HG03045 (cell line): ENCODE results near the gene RASD1.

ENCODE experiments used
- ATAC-seq: cut with Tn5 transposase; IDR thresholded peaks from one replicate; pipeline ENCODE4 v1.9.1; 2021; ENCODE audit warnings: mild to moderate bottlenecking, moderate library complexity; ENCODE audit not compliant: unreplicated experiment

RASD1 gene

DNA sequence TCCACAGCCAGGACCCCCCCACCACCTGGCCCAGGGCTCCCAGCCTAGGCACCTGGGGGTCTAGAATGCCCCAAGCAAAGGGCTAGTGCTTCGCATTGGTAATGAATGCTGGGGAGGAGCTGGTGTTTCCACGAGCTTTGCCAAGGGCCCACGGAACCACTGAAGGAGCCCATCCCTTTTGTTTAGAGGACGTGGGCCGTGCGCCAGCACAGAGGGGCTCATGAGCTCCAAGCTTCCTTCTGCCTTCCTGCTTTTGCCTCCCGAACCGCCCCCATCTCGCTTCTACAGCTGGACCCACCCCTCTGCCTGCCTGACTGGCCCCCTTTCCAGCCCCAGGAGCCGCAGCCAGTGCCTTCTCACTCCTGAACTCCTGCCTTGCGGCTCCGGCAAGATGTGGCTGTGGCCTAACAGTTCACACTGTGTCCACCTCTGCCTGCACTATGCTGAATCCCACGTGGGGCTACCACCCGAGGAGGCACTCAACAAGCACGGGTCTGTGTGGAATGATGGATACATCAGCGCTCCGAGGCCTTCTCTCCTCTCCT lies 31.8 kb upstream of the RASD1 start:
- no peak for ATAC-seq

DNA sequence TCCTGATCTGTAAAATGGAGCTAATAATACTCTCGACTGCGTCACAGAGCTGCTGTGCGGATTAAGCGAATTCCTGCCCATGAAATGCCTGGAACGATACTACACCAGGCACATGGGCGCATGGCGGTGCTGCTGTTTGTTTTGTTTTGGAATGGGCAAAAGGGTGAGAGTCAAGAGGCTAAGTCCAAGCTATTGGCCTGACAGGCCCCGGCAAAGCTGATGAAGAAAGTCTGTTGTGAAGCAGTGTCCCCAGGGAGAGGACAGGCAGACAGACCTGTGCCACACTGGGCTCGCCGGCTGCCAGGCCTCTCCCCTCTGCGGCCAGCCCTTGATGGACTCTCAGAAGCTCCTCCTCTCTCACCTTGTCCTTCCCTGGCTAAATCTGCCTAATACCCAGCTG lies 31.3 kb upstream of the RASD1 start:
- no peak for ATAC-seq

DNA sequence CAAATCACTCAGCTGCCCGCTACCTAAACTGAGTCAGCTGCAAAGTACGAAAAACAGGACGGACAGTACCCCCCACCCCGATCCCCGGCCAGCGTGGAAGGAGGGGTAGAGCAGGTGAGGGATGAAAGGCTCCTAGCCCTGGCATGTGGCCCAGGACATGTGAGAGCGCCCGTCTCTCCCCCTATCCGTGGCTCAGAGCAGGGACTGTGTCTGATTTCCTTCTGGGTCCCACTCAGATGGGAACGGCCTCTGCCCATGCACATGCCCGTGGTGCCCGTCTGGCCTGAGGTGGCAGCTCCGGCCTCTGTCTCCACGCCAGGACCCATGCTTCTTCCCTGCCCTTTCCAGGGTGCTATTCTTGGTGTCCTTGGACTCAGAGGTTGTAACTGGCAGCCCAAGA lies 30.2 kb upstream of the RASD1 start:
- ATAC-seq = no peak

DNA sequence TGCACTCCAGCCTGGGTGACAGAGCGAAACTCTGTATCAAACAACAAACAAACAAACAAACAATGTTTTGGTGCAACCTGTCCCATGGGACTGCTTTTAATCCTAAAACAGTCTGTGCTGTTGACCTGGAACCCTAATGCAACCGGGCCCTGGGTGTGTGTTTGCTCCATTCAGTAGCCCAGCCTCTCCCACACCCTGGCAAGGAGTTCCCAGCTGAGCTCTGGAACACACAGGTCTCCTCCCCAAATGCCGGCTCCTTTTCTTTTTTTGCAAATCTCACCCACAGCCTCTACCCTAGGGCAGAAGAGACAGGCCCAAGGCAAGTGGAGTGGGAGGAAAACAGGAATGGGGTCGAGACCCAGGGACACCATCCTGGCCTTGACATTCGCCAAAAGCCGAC lies 29.8 kb upstream of the RASD1 start:
- ATAC-seq = no peak

DNA sequence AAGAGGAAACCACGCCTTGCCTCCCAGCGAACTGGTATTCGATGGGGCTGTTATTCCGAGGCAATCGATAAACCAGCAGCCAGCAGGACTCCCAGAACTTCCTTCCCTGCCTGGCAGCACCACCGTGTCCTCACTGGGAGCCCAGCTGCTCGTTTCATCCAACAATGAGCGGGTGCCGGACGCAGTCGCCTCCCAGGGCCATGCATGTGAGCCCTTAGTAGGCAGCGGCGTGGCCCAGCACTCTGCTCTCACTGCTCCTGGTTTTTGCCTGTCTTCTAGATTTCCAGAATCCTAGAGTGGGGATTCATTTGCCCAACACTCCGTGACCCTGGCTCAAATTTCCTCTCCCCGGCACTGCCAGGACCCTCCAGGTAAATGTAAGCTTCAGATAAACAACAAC lies 29.1 kb upstream of the RASD1 start:
- no peak for ATAC-seq

DNA sequence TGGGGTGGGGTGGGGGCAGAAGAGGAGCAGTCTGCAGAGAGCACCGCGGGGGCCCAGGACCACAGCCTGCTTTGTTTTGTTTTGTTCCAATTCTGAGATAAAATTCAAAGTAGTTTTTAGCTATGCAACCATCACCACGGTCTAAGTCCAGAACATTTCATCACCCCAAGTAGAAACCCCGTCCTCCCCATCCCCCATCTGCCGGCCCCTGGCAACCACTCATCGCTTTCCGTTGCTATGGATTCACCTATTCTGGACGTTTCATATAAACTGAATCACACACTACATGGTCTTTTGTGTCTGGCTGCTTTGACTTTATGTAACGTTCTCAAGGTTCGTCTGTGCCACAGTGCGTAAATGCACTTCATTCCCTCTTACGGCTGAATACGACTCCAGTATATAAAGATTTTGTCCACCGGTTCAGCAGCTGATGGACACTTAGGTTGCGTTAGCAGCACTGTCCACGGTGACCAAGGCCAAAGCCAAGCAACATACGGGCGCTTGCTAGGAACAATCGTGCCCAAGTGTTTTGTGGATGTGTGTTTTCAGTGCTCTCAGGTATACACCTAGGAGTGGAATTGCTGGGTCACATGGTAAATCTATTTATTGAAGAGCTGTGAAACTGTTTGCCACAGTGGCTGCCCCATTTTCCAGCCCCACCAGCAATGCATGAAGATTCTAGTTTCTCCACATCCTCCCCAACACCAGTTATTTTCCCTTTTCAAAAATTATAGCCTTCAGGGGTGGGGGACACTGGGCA lies 27.7 kb upstream of the RASD1 start:
- no peak for ATAC-seq

DNA sequence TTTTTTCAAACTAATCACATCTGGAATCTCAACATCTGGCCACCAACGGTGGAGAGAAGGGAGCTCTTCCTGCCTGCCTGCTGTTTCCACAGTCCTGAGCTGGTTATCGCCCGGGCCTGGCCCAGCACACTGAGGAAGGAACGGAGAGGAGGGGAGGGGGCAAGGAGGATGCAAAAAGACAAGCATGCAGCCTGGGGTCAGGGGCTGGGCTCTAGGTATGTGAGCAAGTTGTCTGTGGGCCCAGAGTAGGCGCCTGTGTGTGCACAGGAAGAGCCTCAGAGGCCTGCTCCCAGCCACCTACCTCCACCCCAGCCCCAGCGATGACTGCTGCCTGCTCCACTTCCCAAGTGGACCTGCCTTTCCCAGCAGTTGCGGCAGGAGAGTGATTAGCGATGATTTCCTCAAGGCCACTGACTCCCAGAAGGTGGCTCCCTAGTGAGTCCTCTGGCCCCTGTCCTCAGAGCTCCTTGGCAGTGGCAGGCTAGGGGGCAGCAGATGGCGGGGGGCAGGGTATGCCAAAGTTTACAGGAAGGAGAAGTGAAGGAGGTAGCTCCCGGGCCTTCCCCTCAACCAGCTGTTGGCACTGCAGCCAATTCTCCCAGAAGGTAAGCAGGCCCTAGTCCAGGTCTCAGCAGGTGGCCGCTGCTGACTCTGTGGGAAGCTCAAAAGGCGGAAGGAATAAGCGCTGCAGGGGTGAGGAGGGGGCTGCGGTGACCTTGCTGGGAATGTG lies 27.0 kb upstream of the RASD1 start:
- no peak for ATAC-seq

DNA sequence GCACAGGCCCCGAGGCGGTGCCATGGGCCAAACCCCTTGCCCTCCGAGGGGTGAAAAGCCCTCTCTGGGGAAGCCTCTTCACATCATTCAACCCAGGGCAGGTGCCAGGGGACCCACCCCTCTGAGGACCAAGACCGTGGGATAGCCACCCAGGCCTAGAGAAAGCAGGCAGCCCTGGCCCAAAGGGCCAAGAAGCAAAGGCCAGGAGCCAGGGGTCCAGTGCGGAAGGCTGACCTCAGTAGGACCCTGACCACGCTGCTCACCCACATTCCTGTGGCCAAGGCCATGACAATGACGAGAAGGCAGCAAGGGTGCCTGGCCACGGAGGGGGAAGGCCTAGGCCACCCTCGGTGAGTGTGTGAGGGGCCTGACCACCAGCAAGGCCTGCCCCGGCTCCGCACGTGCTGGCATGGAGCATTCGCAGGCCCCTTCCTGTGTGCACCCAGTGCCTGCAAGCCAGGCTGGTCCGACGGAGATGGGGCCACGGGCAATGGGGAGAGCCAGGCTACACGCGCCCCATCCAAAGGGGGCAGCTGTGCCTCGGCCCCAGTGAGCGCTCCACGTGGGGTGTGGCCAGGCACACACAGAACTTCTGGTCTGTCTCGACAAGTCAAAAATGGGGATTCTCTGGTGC lies 24.5 kb upstream of the RASD1 start:
- ATAC-seq = no peak

DNA sequence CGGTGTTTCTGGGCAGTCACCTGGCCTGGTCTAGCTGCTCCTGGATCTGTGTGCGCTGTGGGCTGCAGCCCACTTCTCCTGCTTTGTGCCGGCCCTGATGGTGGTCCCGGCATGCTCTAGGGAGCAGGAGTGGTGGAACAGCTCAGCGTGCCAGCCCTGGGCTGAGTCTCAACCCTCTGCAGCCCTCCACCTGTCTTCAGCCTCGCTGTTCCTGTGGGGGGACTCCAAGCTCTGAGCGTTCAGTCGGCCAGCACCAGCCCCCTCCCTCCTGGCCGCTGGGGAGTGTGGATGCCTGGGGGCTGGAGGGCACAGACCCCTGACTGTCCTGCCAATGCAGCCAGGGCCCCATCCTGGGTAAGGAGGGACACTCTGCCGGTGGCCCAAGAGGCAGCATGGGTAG lies 23.7 kb upstream of the RASD1 start:
- no peak for ATAC-seq

DNA sequence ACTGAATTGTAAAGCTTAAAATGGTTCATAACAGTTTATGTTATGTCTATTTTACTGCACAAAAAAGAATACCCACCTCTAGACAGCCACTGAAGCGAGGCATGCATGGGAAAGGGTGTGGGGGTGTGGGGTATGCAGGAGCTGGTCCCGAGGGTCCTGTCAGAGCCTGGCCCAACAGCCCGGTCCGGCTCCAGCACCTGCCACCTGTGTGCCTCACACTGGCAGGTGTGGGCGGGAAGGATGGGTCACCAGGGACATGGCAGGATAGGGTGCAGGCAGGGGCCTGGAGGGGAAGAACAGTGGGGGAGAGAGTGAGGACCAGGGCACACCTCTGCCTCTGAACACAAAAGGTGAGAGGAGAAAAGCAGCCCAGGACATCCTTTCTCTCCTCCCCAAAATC lies 22.8 kb upstream of the RASD1 start:
- ATAC-seq = no peak

DNA sequence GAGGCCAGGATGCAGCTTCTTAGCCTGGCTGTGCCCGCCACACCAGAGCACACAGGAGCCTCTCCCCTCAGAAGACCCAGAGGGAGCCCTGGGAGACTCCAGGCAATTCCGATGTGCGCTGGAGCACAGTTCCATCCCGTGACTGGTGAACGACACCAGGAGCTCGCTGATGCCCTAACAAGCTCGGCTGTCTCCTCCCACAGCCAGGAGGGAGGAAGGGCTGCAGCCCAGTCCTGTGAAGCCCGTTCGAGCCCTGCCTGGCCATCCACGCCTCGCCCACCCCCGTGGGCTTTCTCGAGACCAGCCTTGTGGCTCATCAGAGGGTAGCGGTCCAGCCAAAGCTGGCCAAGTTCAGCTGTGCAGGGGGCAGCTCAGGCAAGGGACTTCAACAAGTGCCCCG lies 21.8 kb upstream of the RASD1 start:
- no peak for ATAC-seq

DNA sequence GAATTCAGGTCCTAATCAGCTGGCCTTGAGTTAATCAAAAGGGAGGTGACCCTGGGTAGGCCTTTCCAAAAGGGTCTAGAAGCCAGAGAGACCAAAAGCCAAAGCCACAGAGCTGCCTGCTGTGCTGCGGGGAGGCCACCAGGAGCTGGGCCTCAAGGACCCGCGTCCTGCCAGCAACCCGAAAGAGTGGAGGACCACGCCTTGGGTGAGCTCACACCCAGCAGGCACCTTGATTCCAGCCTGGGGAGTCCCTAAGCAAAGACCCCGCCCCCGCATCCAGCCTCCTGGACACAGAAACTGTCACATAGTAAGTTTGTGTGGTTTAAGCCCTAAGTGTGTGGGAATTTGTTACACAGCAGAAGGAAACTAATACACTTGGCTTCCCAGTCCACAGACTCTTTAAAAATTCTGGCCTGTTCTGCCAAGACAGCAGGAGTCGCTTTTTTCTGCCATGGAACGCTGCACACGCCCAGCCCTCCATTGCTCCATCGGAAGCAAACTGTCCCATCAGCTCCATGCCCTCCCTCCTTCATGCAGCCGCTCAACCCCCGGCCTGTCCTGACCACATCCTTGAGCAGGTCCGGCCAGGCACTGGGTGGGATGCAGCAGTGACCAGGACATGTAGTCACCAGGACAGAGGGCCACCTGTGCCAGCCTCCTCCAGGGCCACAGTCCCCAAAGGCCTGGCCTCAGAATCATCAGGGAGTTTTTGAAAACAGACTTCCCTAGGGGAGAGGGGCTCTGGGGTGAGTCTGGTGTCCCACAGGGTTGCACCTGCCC lies 20.9 kb upstream of the RASD1 start:
- no peak for ATAC-seq

DNA sequence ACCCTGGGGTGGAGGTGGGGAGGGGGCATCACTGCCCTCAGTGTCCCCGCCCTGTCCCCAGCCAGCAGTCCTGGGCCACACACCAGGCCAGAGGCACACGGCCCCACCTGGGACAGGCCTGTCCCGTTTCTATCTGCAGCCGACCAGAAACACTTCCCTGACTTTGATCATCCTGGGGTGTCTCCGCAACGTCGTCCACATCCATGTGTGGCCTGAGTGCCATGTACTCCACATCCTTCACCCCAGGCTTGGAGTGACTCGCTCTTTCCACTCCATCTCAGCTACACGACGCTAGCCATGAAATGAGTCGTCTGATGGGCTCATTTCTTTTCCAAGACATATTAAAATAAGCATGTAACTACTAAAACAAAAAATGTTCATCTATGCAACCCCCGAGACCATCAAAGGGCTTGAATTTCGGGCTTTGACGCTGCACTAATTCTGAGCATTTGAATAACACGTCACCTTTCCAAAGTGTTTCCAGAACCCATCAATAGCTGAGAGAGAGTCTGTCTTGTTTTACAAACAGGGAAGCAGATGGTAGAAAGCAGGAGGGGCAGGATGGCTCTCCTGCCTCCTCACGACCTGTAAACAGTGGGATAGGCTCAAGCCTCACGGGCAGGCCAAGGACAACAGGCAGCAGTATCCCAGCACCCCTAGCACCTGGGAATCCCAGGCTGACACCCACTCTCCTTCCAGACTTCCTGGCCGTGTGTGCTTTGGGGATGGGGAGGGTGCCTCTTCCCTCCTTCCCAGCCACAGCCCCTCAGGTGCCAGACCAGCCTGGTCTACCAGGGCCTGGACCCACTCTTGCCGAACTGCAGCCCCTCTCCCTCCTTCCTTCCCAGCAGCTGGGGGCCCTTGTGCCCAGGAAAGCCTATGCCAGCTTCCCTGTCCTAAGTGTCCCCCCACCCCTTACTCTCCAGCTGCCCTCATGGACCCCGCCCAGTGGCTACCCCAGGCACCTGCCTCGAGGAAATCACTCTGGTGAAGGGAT lies 20.0 kb upstream of the RASD1 start:
- no peak for ATAC-seq

DNA sequence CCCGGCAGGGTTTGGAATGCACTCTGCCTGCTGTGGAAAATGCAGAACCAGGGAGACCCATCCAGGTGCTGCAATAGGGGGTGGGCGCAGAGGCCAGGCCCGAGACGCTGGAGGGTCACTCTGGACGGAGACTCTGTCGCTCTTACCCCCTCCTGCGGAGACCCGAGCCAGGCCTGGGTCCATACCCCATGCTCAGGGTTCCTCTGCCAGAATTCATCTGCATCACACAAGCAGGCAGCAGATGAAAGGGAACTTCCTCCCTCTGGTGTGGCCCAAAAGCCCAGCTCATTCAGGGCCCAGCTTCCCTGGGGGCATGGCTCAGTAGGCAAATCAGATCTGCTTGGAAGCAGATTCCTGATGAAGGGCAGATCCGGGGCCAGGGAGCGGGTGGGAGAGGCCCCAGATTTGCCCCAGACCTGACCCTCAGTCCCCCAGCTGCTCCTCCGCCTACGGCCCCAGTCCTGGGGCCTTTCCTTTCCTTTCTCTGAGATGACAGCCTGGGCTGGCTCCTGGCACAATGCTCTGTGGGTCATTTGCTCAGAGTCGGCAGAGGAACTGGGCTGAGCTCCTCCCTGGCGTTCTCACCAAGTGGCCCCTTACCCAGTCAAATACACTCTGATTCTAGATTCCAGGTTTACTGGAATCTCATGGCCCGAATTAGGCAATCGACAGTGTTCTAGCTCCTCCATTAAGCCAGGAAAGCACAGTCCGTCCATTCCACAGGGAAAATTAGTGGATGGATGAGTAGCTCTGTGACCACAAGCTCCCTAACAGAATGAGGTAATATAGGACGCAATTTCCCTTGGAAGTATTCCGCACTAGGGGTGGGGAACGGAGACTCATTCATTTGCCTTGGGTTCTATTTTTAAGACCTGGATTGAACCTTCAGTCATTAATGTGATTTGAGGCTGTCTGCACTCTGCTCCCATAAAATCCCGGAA lies 19.1 kb upstream of the RASD1 start:
- ATAC-seq = no peak

DNA sequence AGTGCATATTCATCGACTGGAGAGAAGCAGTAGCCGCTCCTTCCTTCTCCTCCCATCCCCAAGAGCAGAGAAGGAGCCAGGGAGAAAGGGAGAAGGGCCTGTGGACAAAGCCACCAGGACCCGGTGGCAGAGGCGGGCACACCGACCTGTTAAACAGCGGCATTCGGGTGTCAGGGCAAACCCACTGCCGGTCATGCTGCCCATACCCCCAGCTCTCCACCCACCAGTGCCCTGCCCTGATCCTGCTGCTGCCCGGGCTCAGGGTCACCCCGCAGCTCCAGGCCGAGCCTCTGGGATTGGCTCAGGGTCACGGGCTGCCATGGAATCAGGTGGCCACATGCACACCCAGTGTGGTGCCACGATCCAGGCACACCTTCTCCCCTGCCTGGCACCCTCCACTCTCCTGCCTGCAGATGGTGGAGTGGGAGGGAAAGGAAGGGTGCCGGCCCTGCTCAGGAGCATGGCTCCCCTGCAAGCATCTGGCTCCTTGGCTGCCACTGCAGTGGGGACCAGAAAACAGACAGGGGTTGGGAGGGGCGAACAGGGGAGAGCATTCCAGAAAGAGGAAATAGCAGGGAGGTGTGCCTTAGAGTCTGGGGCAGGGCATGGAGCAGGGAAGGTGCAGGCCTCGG lies 18.3 kb upstream of the RASD1 start:
- ATAC-seq = no peak

DNA sequence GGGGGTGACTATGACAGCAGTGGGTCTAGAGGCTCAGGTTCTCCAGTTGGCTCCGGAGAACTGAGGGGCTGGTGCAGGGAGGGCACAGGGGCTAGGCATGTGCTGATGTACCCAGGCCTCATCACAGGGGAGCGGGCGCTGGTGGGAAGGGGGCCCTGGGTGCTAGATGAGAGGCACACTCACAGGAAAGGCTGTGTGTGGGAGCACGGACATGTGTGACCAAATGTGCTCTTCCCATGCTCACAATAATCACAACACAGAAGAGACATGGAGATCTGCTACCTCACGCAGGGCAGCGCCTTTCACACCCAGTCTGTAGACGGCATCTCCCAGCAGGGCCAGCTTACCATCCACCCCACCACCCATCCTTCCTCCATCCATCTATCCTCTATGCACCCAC lies 17.4 kb upstream of the RASD1 start:
- ATAC-seq = no peak

DNA sequence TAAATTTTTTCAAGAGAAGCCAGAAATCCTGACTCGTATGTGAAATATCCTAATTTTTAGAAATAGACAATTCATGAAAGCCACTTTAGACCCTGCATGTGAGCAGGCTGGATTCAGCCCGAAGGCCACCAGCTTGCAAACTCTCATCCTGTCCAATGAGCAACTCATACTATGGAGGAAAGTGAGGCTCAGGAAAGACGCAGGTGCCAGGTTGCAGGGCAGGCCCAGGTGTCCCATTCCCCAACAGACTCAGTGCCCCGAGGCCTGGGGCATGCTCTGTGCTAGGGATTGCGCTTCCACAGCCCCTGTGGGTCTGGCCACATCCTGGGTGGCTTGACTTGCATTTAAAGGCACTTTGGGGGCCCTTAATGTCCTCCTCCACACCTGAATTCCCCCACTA lies 16.7 kb upstream of the RASD1 start:
- ATAC-seq = no peak
